ENCODE data around the gene PADI2. TPM values are rescaled to one million over a fixed set of nuclear protein-coding genes. Genes with fewer than 3 reads are reported as not detected.

PADI2 gene
- total RNA-seq, 1 donor from 2014 or later, result 4.0 TPM

GRCh38 chr1:17116643-17117042 is 2.6 kb downstream of the PADI2 start:
- no peak for DNase-seq (ENCODE audit: low spot score)

DNA sequence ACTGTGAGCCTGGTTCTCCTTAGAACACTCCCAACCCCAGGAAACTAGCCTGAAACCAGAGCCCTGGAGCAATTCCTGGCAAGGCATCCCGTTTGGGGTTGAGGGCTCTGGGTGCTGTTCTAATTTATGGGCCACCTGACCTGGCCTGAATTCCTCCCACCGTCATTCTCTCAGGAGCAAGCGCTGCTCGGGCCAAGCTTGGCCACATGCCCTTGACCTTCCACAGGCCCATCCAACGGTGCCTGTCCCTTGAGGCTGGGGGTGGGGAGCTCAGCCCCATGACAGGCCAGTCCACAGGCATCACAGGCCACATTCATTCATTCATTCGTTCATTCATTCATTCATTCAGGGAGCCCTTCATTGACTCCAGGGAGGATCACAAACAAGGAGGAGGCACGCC is 5.3 kb downstream of the PADI2 start:
- no peak for DNase-seq (ENCODE audit: low spot score)

GRCh38 chr1:17112496-17113236 is 6.6 kb downstream of the PADI2 start:
- no peak for DNase-seq (ENCODE audit: low spot score)

DNA sequence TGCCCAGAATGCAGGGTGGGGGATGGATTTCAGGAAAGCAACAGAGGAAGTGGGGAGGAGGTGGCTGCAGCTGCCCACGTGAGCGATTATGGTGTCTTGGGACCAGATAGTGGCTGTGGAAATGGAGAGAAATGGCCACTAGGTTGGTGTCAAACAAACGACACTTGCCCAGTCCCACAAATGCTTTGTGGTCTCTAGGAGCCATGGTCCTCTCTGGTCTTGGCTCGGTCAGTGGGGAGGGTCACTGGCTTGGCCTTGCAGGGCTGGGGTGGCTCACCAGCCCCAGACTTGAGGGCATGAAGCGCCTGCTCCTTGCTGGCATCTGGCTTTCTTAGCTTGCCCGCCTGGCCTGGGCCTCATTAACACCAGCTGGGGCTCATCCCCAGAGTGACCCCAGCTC is 7.2 kb downstream of the PADI2 start:
- no peak for DNase-seq (ENCODE audit: low spot score)

DNA sequence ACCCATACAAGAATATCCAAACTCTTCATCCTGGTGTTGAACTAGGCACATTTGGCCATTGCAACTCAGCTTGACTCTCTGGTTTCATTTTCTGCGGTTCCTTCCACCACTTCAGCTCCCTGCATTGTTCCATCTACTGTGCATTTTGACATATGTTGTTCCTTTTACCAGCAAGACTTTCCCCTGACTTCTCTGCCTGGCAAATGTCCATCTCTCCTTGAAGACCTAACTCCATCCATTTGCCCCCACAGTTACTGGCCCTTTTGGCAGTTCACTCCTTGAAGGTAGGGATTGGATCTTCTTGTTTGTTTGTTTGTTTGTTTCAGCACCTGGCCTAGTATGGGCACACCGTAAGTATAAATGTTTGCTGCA is 8.7 kb downstream of the PADI2 start:
- no peak for DNase-seq (ENCODE audit: low spot score)

GRCh38 chr1:17109892-17110554 is 9.2 kb downstream of the PADI2 start:
- DNase-seq (ENCODE audit: low spot score), result no peak

DNA sequence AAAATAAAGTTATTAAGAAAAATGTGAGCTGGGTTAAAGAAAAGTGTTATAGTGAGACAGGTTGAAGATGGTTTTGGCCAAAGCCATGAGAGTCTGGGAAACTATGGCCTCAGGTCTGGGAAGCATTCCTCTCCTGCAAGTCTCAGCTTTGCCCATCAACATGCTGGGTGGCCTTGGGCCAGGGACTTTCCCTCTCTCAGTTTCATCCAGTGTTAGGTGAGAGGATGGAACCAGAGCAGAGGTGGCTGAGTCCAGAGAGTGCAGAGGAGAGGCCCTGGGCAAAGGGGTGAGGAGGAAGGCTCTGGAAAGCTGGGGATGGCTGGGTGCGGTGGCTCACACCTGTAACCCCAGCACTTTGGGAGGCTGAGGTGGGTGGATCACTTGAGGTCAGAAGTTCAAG is 10.5 kb downstream of the PADI2 start:
- DNase-seq (ENCODE audit: low spot score), result no peak

DNA sequence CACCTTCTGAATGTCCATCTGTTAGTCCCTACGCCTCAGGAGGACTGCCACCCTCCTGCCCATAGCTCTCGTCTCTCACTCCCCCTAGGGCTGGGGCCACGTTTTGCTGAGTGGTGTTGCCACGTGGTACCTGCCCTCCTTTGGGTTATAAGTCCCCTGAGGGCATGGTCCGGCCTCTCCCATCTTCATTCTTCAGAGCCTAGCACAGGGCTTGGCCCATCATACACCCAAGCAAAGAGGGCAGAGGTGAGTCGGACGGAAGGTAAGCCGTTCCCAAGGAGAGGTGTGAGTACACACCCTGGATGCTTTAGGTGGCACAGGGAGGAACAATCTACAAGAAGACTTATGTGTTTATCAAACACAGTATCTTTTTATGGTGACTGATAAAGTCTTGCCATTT is 10.9 kb downstream of the PADI2 start:
- DNase-seq (ENCODE audit: low spot score), result no peak

DNA sequence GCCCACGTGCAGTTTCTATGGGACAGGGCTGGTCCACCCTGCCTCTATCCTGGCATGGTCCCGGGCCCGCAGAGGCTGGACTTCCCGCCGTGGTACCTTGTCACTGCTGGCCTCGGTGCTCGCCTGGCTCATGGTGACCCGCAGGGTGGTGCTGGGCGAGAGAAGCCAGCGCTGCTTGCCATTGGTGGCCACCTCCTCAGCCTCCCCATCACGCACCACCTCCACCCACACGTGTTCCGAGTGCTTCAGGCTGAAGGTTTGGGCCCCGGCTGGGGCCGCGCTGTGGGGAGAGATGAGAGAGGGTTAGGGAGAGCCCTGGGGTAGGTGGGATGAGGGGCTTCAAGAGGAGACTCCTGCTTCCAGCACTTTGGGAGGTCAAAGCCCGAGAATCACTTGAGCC is 14.5 kb downstream of the PADI2 start:
- no peak for DNase-seq (ENCODE audit: low spot score)

DNA sequence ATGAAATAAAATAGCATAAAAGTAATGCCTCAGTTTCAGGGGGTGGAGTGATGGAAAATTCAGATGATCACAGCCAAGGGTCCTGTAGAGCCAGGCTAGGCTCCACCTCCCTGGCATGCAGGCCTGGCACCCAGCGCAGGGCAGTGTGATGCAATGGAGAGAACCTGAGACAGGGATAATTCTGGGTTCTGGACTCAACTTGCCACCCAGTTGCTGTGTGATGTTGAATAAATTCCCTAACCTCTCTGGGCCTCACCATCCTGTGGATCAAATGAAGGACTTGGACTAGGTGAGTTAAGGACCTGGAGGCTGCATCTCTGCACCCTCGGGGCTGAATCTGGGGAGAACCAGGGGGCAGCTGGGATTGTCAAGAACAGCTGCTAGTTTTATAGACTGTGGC is 17.0 kb downstream of the PADI2 start:
- no peak for DNase-seq (ENCODE audit: low spot score)

DNA sequence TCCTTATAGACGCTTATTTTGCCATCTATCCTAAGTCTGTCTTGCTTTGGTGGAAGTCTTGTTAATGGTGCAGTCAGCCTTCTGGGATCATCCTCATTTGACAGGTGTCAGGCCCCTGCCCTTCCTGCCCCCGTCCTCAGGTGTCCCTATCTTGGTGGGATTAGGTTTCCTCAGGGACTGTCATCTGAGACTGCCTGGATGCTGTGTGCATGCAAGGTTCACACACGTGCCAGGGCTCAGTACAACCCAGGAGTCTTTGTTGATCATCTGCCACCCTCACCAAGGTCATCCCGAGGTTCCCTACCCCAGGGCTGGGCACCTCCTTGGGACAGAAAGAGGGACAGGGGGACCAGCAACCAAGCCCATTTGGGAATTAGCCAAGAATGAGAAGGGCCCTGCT is 18.0 kb downstream of the PADI2 start:
- no peak for DNase-seq (ENCODE audit: low spot score)

DNA sequence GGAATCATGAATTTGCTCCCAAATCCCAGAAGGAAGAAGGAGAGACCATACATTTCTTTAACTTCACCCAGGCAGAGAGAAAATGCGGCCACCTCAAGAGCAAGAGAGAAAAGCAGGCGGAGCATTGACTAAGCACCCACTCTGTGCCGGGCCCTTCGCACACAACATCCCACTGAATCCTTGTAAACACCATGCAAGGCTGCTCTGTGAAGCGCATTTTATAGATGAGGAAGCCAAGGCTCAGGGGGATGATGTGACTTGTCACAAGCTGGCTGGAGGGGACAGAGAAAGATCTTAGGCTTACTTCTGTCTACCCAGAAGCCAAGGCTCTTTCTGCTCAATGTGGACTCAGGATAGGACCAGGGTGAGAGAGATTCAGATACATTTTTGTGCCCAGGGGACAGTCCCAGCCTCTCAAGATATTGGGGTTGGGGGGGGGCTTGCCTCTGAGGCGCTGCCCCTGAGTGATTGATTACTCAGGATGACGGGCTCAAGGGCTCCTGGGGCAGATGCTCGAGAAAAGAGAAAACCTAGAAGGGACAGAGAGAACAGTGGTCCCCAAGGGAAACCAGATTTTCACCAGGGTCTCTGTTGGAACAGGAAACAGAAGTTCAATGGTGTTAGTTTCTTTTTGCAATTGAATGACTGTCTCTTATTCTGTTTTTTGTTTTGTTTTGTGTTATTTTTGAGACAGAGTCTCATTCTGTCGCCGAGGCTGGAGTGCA is 19.5 kb downstream of the PADI2 start:
- no peak for DNase-seq (ENCODE audit: low spot score)

DNA sequence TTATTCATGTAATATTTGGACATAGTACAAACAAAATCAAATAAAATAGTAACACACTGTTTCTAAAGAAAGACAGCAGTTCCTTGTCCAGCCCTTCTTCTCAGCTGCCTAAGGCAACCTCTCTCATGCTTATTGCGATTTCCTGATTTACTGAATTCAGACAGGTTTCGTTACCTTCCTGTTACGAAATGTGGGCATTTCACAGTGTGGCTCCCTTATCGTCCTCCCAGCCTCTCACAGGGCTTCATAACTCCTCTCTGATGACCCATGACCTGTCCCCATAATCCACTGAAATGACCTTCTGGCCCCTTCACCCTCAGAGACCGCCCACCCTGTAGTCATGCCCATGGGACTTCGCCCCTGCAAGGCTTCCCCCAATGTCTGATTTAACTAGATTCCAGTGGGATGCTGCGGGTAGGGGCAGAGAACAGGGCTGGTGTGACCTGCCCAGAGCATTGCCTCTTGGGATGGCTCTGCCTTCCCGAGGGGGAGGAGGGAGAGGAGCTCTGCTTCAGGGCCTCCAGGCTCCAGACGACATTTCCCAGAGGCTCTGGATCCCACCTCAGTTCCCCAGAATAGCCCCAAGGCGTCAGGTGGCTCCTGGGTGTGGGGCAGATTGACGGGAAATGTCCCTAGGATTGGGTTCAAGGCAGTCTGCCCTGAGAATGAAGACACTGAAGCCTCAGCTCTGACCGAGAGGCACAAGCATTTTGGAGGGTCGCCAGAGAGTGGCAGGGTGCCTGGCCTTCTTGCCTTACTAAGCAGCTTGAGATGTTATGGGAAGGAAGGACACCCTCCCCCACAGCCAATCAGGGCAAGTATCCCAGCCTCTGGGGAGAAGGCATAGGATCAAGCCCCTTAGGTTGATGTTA is 20.6 kb downstream of the PADI2 start:
- no peak for DNase-seq (ENCODE audit: low spot score)

DNA sequence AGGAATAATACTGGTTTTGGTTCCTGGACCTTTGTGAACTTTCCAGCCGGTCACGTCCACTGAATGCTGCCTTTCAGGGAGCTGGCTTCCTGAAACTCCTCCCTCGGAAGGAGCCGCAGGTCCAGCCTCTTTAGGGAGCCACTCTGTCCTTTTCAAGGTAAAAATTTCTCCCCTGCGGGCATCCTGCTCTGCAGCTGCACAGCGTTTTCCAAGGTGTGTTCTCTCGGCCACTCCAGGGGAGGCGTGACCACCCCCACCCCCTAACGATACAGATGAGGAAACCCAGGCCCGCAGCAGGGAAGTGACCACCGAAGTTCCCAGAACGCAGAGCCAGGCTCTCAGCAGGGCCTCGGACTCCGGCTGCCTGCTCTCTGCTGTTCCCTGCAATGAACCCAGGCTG is 21.5 kb downstream of the PADI2 start:
- DNase-seq (ENCODE audit: low spot score), result no peak

- no peak for DNase-seq (ENCODE audit: low spot score)
Measured at GRCh38 chr1:17097147-17097546, 22.1 kb downstream of the PADI2 start.

- no peak for DNase-seq (ENCODE audit: low spot score)
Measured at GRCh38 chr1:17096584-17096983, 22.7 kb downstream of the PADI2 start.

DNA sequence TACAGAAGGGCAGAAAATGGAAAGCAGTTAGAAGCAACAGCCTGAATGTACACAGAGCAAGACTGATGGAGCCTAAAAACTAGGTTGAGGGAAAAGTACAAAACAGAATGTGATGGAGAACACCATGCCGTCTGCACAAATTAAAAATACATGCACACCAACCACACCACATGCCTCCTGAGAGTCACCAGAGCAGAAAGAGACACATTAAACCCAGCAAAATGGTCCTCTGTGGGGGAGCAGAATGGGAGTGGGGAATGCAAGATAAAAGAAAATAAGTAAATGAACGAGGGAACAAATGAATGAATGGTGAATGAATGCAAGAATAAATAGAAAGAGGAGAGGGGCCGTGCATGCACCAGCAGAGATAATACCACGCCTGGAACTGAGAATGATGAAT is 24.1 kb downstream of the PADI2 start:
- no peak for DNase-seq (ENCODE audit: low spot score)

- no peak for DNase-seq (ENCODE audit: low spot score)
Measured at GRCh38 chr1:17094664-17095063, 24.6 kb downstream of the PADI2 start.

GRCh38 chr1:17093822-17094393 is 25.3 kb downstream of the PADI2 start:
- DNase-seq (ENCODE audit: low spot score), result no peak

- DNase-seq (ENCODE audit: low spot score), result no peak
Measured at GRCh38 chr1:17091252-17091651, 28.0 kb downstream of the PADI2 start.

- no peak for DNase-seq (ENCODE audit: low spot score)
Measured at GRCh38 chr1:17089506-17089905, 29.7 kb downstream of the PADI2 start.
